IMR-90 (cell line): Measurements from ENCODE around the gene GTF2H4. TPM values are rescaled to one million over a fixed set of nuclear protein-coding genes. Genes with fewer than 3 reads are reported as not detected.

Experiments used
- ATAC-seq: fragments of 200-7000 bp; cut with Tn5 transposase; 2 replicates; pipeline ENCODE4 v1.9.1; 2020; ENCODE audit warnings: low read depth, mild to moderate bottlenecking, moderate library complexity
- BruUV-seq: library from RNA; stranded (reverse); fragments of 400-500 nt; replicated peaks from 2 replicates; lab custom pipeline; 2021; lab: Mats Ljungman, UMichigan
- CTCF ChIA-PET: fragments of 300-600 bp; formaldehyde crosslinking; extraction: SDS; loops from one replicate; lab custom pipeline; 2021; ENCODE audit warnings: antibody characterized with exemption; lab: Yijun Ruan, JAX
- POLR2A ChIA-PET: fragments of 300-600 bp; sonication (Branson Sonifier 250); formaldehyde crosslinking; loops from one replicate; lab custom pipeline; 2022; ENCODE audit warnings: antibody characterized with exemption; ENCODE audit not compliant: unreplicated experiment; lab: Charles Lee
- DNase-seq: peaks from one replicate; pipeline ENCODE4 v3.0.0; 2013
- H2AFZ ChIP-seq: replicated peaks from 2 replicates; pipeline ENCODE3; 2013; ENCODE audit warnings: low read length, mild to moderate bottlenecking; ENCODE audit not compliant: poor library complexity
- H2AK5ac ChIP-seq: 2 replicates; pipeline ENCODE4 v1.6.1; 2013; ENCODE audit warnings: low read depth, low read length, inconsistent platforms
- H2AK9ac ChIP-seq: replicated peaks from 2 replicates; pipeline ENCODE3; 2013; ENCODE audit warnings: mild to moderate bottlenecking, low read depth, low read length, moderate library complexity; ENCODE audit not compliant: poor library complexity
- H2BK120ac ChIP-seq: 2 replicates; pipeline ENCODE4 v1.6.1; 2013; ENCODE audit warnings: low read depth, low read length, inconsistent platforms
- H2BK15ac ChIP-seq: 3 replicates; pipeline ENCODE4 v1.6.1; 2013; ENCODE audit warnings: low read depth, low read length, inconsistent platforms
- H2BK20ac ChIP-seq: 2 replicates; pipeline ENCODE4 v1.6.1; 2013; ENCODE audit warnings: low read depth, mild to moderate bottlenecking, inconsistent platforms, low read length, moderate library complexity
- H2BK5ac ChIP-seq: 2 replicates; pipeline ENCODE4 v1.6.1; 2013; ENCODE audit warnings: mild to moderate bottlenecking, low read depth, low read length, inconsistent platforms; ENCODE audit not compliant: poor library complexity, severe bottlenecking
- H3K14ac ChIP-seq: replicated peaks from 2 replicates; pipeline ENCODE4 v1.6.1; 2013; ENCODE audit warnings: low read depth, low read length, inconsistent platforms
- H3K18ac ChIP-seq: 2 replicates; pipeline ENCODE4 v1.6.1; 2013; ENCODE audit warnings: low read depth, low read length, control low read depth
- H3K23ac ChIP-seq: 2 replicates; pipeline ENCODE4 v1.6.1; 2013; ENCODE audit warnings: low read depth, low read length, inconsistent platforms
- H3K27ac ChIP-seq: 2 replicates; pipeline ENCODE4 v1.5.1; 2013; ENCODE audit warnings: mild to moderate bottlenecking, control low read depth, low read length; ENCODE audit not compliant: insufficient read depth
- H3K27me3 ChIP-seq: 2 replicates; pipeline ENCODE4 v1.6.1; 2013; ENCODE audit warnings: low read length; ENCODE audit not compliant: control insufficient read depth, insufficient read depth
- H3K36me3 ChIP-seq: 2 replicates; pipeline ENCODE4 v1.6.1; 2013; ENCODE audit warnings: low read length, mixed read lengths; ENCODE audit not compliant: control insufficient read depth, insufficient read depth
- H3K4ac ChIP-seq: 2 replicates; pipeline ENCODE4 v1.6.1; 2013; ENCODE audit warnings: low read depth, low read length, inconsistent platforms
- H3K4me1 ChIP-seq: 2 replicates; pipeline ENCODE4 v1.6.1; 2013; ENCODE audit warnings: low read length, mixed read lengths; ENCODE audit not compliant: control insufficient read depth, insufficient read depth
- H3K4me2 ChIP-seq: 2 replicates; pipeline ENCODE4 v1.6.1; 2013; ENCODE audit warnings: low read depth, mild to moderate bottlenecking, control low read depth, low read length, moderate library complexity
- H3K4me3 ChIP-seq: 2 replicates; pipeline ENCODE4 v1.5.1; 2013; ENCODE audit warnings: low read depth, mild to moderate bottlenecking, control low read depth, low read length, moderate library complexity; ENCODE audit not compliant: insufficient read depth
- H3K56ac ChIP-seq: 2 replicates; pipeline ENCODE4 v1.6.1; 2013; ENCODE audit warnings: low read length, inconsistent platforms; ENCODE audit not compliant: insufficient read depth; ENCODE audit errors: extremely low read depth
- H3K79me1 ChIP-seq, 2 experiments: 2 replicates each; pipeline ENCODE4 v1.6.1; 2013; ENCODE audit warnings: low read length in 2 of 2, inconsistent platforms in 1 of 2, low read depth in 1 of 2
- H3K9ac ChIP-seq: 2 replicates; pipeline ENCODE4 v1.6.1; 2013; ENCODE audit warnings: low read depth, low read length, control low read depth
- H3K9me1 ChIP-seq: 2 replicates; pipeline ENCODE4 v1.6.1; 2013; ENCODE audit warnings: low read length, inconsistent platforms; ENCODE audit not compliant: insufficient read depth
- H3K9me3 ChIP-seq: 2 replicates; pipeline ENCODE4 v1.6.1; 2013; ENCODE audit warnings: low read length; ENCODE audit not compliant: control insufficient read depth, insufficient read depth
- H4K20me1 ChIP-seq: 2 replicates; pipeline ENCODE4 v1.6.1; 2013; ENCODE audit warnings: low read length, inconsistent platforms; ENCODE audit not compliant: insufficient read depth
- H4K5ac ChIP-seq: 2 replicates; pipeline ENCODE4 v1.6.1; 2013; ENCODE audit warnings: mild to moderate bottlenecking, low read depth, low read length, control low read depth
- H4K8ac ChIP-seq, 2 experiments: 2 replicates each; pipeline ENCODE4 v1.6.1; 2013; ENCODE audit warnings: low read depth in 2 of 2, low read length in 2 of 2, control low read depth in 1 of 2, inconsistent platforms in 1 of 2
- H4K91ac ChIP-seq: 2 replicates; pipeline ENCODE4 v1.6.1; 2013; ENCODE audit warnings: low read depth, low read length, inconsistent platforms; ENCODE audit not compliant: insufficient read depth
- BHLHE40 ChIP-seq: fragments of 150-350 bp; IDR thresholded peaks from 2 replicates; pipeline ENCODE4 v1.6.1; 2016; ENCODE audit warnings: mild to moderate bottlenecking, low read depth, low read length
- CHD1 ChIP-seq: IDR thresholded peaks from 2 replicates; pipeline ENCODE4 v1.6.1; 2012; ENCODE audit warnings: low read depth, low read length, improper control_type of control experiment
- FOS ChIP-seq: fragments of 150-350 bp; IDR thresholded peaks from 2 replicates; pipeline ENCODE4 v1.6.1; 2016; ENCODE audit warnings: low read depth, low read length
- MAFK ChIP-seq: IDR thresholded peaks from 2 replicates; pipeline ENCODE4 v1.6.1; 2012; ENCODE audit warnings: low read depth, low read length, improper control_type of control experiment
- MAZ ChIP-seq: IDR thresholded peaks from 2 replicates; pipeline ENCODE4 v1.6.1; 2012; ENCODE audit warnings: low read depth, mild to moderate bottlenecking, low read length, improper control_type of control experiment, moderate library complexity, borderline replicate concordance
- MXI1 ChIP-seq: IDR thresholded peaks from 2 replicates; pipeline ENCODE4 v1.6.1; 2012; ENCODE audit warnings: low read depth, mild to moderate bottlenecking, low read length, moderate library complexity, borderline replicate concordance
- NFE2L2 ChIP-seq: fragments of 150-350 bp; IDR thresholded peaks from 2 replicates; pipeline ENCODE4 v1.6.1; 2016; ENCODE audit warnings: low read depth, mild to moderate bottlenecking, low read length
- POLR2A ChIP-seq: IDR thresholded peaks from 2 replicates; pipeline ENCODE4 v1.6.1; 2012; ENCODE audit warnings: mild to moderate bottlenecking, low read depth, low read length
- RAD21 ChIP-seq: IDR thresholded peaks from 2 replicates; pipeline ENCODE4 v1.6.1; 2012; ENCODE audit warnings: low read length, improper control_type of control experiment
- RFX5 ChIP-seq: IDR thresholded peaks from 2 replicates; pipeline ENCODE4 v1.8.0; 2012; ENCODE audit warnings: low read depth, mild to moderate bottlenecking, low read length, moderate library complexity
- SMC3 ChIP-seq: fragments of 150-350 bp; IDR thresholded peaks from 2 replicates; pipeline ENCODE4 v1.6.1; 2016; ENCODE audit warnings: low read depth, mild to moderate bottlenecking, antibody characterized with exemption, low read length, moderate library complexity
- WGBS, 2 experiments: methylation state at CpG; one replicate each; pipeline versions ENCODE4 v1.1.5 to v1.1.7; 2013; ENCODE audit warnings: missing lambda C conversion rate in 2 of 2; ENCODE audit not compliant: insufficient read length in 1 of 2; ENCODE audit errors: extremely low coverage in 2 of 2; 5-methylcytosine and 5-hydroxymethylcytosine counted together
- dilution Hi-C: fragments of 300-500 bp; cut with HindIII; formaldehyde crosslinking; loops from one replicate; pipeline ENCODE4 v1.14.3; 2018; ENCODE audit warnings: low sequenced_read_pairs; ENCODE audit not compliant: unreplicated experiment
- in situ Hi-C: fragments of 300-500 bp; cut with MboI; formaldehyde crosslinking; loops from 3 replicates; pipeline ENCODE4 v1.14.3; 2019; ENCODE audit warnings: low sequenced_read_pairs, inconsistent platforms, mixed read lengths
- intact Hi-C: fragments of 100-400 bp; cut with micrococcal nuclease; formaldehyde crosslinking; loops from 2 replicates; pipeline ENCODE4 v1.10.0; 2022
- polyA plus RNA-seq, 3 experiments: library from polyadenylated mRNA; depleted of rRNA; stranded (reverse); fragments of >200 nt; gene quantifications; 2 replicates each; pipeline ENCODE4 v1.2.3, GENCODE V29; 2012; ENCODE audit warnings: low replicate concordance in 1 of 3
- total RNA-seq: library from RNA; depleted of rRNA; stranded (reverse); fragments of >200 nt; gene quantifications from 2 replicates; pipeline ENCODE4 v1.2.3, GENCODE V29; 2012
- TF ChIP-seq, protein P1 (sequence below): fragments of 150-350 bp; IDR thresholded peaks from 2 replicates; pipeline ENCODE4 v1.6.1; 2016; ENCODE audit warnings: low read depth, mild to moderate bottlenecking, low read length, moderate library complexity, borderline replicate concordance
- TF ChIP-seq, protein P2 (sequence below): fragments of 150-350 bp; IDR thresholded peaks from 2 replicates; pipeline ENCODE4 v1.6.1; 2017; ENCODE audit warnings: mild to moderate bottlenecking, antibody characterized with exemption, low read length, low read depth

Gene GTF2H4
- total and polyA plus RNA-seq, 2 of the 4 experiments (the other 2 are of a cell fraction) = 13.4 to 30.8 TPM

DNA sequence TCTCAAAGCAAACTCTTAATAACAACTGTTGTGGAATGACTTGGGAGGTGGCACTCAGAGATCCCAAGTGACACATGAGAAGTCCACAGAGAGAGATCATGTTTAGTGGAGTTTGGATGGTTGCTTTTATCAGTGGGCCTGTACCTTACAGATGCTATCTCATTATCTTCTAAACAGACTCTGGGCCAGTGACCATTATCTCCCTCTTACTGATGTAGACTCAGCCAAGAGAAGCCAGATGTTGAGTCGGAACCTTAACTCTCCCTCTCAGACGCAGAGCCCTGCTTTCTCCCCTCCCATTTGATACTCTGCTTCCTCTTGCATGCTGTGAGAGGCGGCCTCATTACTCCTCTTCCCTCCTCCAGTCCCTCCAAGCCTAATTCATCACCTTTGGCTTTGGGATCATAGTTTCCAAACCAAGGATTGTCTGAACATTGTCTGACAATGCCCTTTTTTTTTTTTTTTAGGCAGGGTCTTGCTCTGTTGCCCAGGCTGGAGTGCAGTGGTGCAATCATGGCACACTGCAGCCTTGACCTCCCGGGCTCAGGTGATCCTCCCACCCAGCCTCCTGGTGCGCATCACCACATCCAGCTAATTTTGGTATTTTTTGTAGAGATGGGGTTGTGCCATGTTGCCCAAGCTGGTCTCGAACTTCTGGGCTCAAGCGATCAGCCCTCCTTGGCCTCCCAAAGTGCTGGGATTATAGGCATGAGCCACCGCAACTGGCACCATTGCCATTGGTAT lies 28.2 kb upstream of the GTF2H4 start (continued):
- TF ChIP-seq MAFK = no peak

DNA sequence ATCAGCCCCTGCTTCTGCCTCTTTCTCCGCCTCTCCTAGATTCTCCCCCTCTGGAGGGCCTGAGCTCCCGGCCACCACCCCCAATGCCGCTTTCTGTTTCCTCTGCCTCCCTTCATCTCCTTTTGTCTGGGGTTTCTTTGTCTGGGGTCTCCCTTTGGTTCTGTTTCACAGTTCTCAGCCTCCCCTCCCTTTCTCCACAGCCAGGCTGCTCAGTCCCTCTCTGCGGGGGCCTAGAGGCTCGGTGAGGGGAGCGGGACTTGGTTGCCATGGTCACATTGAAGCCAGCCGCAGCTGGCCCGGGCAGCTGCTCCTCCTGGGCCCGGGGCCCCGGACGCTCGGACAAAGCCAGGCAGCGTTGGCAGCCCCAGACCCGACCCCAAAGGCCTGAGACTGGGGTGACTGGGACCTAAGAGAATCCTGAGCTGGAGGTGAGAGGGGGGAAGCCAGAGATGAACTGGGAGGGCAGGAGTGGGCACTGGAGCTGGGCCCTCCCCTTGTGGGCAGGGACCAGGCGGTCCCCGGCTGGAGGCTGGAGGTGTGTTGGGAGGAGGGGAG lies 27.2 kb upstream of the GTF2H4 start:
- H3K9ac ChIP-seq = no peak overlapping the region
- H3K4me2 ChIP-seq = no peak overlapping the region
- ChIA-PET CTCF (interaction anchor here (1.1 kb wide), 1 partner anchor 190 kb away, joined by 5 read pairs; no protein-coding TSS in a partner anchor), POLR2A (no interaction called here)
- H3K23ac ChIP-seq = 0 out of 2 replicates have a peak overlapping the region, but pooled peaks have one; percentile 53
- ATAC-seq (no peak), DNase-seq (no peak)
- peak overlapping the region; percentile 90 for H2AFZ ChIP-seq
- no peaks in the 10 kb centered on the region for H4K20me1 ChIP-seq
- no peaks in the 10 kb centered on the region for H3K36me3 ChIP-seq
- H3K4me1 ChIP-seq = peaks cover 32% of the 10 kb centered on the region
- H3K9me3 ChIP-seq = no peaks in the 10 kb centered on the region
- peak overlapping the region; percentile 91; the same call in 1 of the 2 replicates for H4K91ac ChIP-seq
- in situ Hi-C loops (no loop called here), intact Hi-C loops (no loop called here), dilution Hi-C loops (no loop called here)
- peaks cover 11 to 15% of the 10 kb centered on the region in 2 experiments; a peak in 3 of 4 replicates for H3K79me1 ChIP-seq
- no peak overlapping the region for H3K18ac ChIP-seq
- no peak overlapping the region for H4K5ac ChIP-seq
- H2BK120ac ChIP-seq = no peak overlapping the region; the same call in 1 of the 2 replicates
- H2BK15ac ChIP-seq = no peak overlapping the region; the same call in 2 of the 3 replicates
- H2AK9ac ChIP-seq = peak overlapping the region; percentile 22
- H3K14ac ChIP-seq = no peak overlapping the region
- no peak overlapping the region for H3K4me3 ChIP-seq
- H3K56ac ChIP-seq = no peak overlapping the region
- no TSS peak for BruUV-seq
- H4K8ac ChIP-seq = peak overlapping the region in 1 of 2 experiments; percentile 85; a peak in 2 of 4 replicates
- no peak overlapping the region for H3K27ac ChIP-seq
- peaks cover 10% of the 10 kb centered on the region for H3K9me1 ChIP-seq
- H3K27me3 ChIP-seq = no peaks in the 10 kb centered on the region
- no peak for TF ChIP-seq MXI1
- no peak for TF ChIP-seq BHLHE40
- TF ChIP-seq, protein P1, sequence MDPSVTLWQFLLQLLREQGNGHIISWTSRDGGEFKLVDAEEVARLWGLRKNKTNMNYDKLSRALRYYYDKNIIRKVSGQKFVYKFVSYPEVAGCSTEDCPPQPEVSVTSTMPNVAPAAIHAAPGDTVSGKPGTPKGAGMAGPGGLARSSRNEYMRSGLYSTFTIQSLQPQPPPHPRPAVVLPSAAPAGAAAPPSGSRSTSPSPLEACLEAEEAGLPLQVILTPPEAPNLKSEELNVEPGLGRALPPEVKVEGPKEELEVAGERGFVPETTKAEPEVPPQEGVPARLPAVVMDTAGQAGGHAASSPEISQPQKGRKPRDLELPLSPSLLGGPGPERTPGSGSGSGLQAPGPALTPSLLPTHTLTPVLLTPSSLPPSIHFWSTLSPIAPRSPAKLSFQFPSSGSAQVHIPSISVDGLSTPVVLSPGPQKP = no peak
- TF ChIP-seq RFX5 = no peak
- TF ChIP-seq POLR2A = no peak
- no peak for TF ChIP-seq MAFK
- no peak for TF ChIP-seq MAZ
- TF ChIP-seq, protein P2, sequence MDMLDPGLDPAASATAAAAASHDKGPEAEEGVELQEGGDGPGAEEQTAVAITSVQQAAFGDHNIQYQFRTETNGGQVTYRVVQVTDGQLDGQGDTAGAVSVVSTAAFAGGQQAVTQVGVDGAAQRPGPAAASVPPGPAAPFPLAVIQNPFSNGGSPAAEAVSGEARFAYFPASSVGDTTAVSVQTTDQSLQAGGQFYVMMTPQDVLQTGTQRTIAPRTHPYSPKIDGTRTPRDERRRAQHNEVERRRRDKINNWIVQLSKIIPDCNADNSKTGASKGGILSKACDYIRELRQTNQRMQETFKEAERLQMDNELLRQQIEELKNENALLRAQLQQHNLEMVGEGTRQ = no peak
- TF ChIP-seq CHD1 = no peak
- TF ChIP-seq SMC3 = no peak
- TF ChIP-seq FOS = no peak
- TF ChIP-seq RAD21 = no peak
- TF ChIP-seq NFE2L2 = no peak
- 43% methylated on average over 5 of the region's 16 CpGs; no CpG with 5 or more reads in 1 of the 2 experiments for whole genome bisulfite sequencing, 2 experiments
- H3K4ac ChIP-seq = no peak overlapping the region
- peak overlapping the region; percentile 44 for H2BK5ac ChIP-seq
- no peak overlapping the region for H2BK20ac ChIP-seq
- peak overlapping the region; percentile 95 for H2AK5ac ChIP-seq
